ACHN (cell line): ENCODE results near the gene PSME2.

ENCODE experiments used
- DNase-seq: peaks from one replicate; pipeline ENCODE4 v3.0.0-alpha.2; 2015
- in situ Hi-C: cut with HindIII; loops from 2 replicates; pipeline ENCODE4 v1.10.0; 2017; ENCODE audit warnings: low sequenced_read_pairs, low pct_ligation_motif_present, low pct_unique_long_range_greater_than_20kb

The PSME2 gene

GRCh38 chr14:24181371-24182077 lies 35.1 kb upstream of the PSME2 start:
- no peak for DNase-seq

GRCh38 chr14:24179961-24180796 lies 33.8 kb upstream of the PSME2 start:
- in situ Hi-C loops, result no loop called here
- peak; percentile 85 for DNase-seq

More at GRCh38 chr14:24181371-24182077, 35.1 kb upstream of the PSME2 start:
- in situ Hi-C loops, result no loop called here

DNA sequence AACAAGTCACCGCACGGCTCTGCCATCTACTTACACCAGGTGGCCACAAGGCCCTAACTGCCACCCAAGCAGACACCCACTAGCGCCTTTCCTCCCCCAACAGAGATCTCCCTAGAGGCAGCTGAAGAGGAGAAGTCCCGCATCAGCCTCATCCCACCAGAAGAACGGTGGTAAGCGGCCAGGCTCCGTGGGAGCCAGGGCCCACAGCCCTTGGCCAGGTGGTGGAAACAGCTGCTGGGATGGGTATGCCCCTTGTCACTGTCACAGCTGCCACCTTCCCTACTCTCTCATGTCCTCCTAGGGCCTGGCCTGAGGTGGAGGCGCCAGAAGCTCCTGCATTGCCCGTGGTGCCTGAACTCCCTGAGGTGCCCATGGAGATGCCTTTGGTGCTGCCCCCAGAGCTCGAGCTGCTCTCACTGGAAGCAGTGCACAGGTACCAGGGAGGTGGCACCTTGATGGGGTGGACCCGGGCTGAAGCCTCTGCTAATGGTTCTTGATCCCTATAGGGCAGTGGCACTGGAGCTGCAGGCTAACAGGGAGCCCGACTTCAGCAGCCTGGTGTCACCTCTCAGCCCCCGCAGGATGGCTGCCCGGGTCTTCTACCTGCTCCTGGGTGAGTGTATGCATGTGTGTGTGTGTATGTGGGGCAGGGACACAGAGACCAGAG lies 33.0 kb upstream of the PSME2 start:
- in situ Hi-C loops, result no loop called here
- no peak for DNase-seq

DNA sequence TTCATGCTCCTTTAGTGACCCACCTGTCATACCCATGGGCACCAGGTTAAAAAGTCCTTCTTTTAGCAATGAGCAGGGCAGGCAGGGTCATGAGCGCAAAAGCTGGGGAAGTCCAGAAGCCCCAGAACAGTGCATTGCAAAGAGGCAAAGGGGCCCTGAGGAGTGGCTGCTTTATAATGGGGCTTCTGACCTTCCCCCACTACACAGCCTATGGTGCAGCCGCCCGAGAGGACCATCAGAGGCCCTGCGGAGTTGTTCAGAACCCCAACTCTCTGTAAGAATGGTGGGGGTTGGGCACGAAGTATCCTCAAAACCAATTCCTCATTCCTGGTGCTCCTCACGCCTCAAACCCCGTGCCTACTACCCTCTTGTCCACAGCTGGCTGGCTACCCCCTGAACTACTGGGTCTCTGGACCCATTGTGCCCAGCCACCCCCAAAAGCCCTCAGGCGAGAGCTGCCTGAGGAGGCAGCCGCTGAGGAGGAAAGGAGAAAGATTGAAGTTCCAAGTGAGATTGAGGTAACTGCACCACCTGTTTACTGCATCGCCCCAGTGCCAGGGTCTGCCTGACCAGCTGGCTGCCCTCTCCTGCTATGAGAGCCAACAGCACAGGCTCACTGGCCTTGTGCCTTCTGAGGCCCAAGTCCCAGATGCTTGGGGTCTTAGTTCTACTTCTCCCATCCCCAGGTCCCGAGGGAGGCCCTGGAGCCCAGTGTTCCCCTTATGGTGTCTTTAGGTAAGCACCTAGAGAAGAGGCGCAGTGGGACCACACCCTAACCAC lies 32.2 kb upstream of the PSME2 start:
- in situ Hi-C loops, result no loop called here
- no peak for DNase-seq

DNA sequence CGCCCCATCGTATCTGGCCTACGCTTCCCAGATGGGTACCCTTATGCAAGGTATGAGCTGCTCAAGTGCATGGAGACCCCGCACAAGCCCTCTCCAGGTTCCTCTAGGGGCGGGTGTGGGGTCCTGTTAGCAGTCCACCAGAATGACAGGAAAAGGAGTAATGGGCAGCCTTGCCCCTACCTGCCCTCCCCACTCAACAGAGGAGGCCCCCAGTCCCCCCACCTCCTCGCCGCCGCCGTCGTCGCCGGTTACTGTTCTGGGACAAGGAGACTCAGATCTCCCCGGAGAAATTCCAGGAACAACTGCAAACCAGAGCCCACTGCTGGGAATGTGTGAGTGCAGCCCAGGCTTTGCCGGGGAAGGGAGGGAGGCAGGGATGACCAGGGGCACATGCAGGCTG lies 31.5 kb upstream of the PSME2 start:
- in situ Hi-C loops, result no loop called here
- no peak for DNase-seq

DNA sequence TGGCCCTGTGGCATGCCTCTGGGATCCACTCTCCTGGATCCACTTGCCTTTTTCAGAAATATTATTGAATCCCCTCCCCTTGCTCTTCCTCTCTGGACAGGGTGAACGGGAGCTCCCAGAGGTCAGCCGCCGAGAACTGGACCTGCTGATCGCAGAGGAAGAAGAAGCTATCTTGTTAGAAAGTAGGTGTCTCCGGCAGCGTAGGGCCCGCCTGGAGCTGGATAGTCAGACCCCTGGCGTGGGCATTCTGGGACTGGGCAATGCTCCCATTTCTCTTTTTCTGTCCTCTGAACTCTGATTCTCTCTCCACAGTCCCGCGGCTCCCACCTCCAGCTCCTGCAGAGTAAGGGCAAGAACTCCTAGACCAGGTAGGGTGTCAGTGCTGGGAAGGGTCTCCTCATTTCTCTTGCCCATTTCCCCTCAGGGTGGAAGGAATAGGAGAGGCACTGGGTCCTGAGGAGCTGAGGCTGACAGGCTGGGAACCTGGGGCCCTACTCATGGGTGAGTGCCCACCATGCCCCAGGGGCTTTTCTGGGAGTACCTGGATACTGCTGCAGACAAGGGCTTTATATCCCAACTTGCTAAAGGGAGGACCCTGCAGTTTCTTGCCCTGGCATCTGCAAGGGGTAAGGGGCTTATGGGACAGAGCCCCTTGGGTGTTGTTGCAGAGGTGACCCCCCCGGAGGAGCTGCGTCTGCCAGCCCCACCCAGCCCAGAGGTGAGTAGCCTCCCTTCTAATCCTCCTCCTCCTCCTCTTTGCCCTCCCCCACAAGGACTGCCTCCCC lies 30.8 kb upstream of the PSME2 start:
- in situ Hi-C loops, result no loop called here

GRCh38 chr14:24176599-24176998 lies 30.2 kb upstream of the PSME2 start:
- no peak for DNase-seq
- in situ Hi-C loops, result no loop called here

More for the DNA sequence above, 30.8 kb upstream of the PSME2 start:
- no peak for DNase-seq

- in situ Hi-C loops, result no loop called here
- DNase-seq, result no peak
Measured at GRCh38 chr14:24172871-24173281, 26.5 kb upstream of the PSME2 start.

- in situ Hi-C loops, result no loop called here
- DNase-seq, result no peak
Measured at GRCh38 chr14:24172261-24172860, 26.0 kb upstream of the PSME2 start.

DNA sequence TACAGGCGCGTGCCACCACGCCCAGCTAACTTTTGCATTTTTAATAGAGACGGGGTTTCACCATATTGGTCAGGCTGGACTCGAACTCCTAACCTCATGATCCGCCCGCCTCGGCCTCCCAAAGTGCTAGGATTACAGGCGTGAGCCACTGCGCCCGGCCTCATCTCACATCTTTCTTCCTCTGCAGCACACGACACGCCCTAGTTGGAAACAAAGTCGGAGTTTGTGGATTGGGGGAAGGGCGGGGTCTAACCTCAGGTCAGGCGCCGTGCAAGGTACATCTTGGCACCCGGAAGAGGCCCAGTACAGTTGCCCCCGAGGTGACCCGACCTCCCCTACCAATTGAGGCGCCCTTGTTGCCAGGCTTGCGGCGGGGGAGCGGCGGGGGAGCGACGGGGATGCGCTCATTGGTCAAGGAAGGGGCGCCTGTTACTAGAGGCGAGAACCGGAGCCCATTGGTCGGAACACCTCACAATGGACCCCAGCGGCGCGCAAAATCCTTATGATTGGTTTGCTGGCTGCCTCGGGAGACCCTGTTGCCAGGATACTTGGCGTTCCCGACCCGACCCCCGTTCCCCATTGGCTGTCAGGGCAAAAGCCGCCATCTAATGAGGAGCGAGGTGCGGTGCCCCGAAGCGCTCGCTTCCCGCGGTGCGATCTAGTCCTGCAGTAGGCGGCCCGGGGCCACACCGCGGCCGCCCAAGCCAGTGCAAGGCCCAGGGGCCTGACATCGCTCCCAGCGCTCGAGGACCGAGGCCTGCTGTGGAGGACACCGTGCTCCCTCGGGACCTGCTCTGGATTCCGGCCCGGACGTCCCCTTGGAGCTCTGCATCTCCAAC lies 25.2 kb upstream of the PSME2 start, which contains the start of gene REC8:
Gene REC8, plus strand, starts transcription at position 659 of the 839 bp plus-strand sequence. CDS start 473 bp downstream, outside the sequence.
- no peak for DNase-seq
- in situ Hi-C loops, result no loop called here

DNA sequence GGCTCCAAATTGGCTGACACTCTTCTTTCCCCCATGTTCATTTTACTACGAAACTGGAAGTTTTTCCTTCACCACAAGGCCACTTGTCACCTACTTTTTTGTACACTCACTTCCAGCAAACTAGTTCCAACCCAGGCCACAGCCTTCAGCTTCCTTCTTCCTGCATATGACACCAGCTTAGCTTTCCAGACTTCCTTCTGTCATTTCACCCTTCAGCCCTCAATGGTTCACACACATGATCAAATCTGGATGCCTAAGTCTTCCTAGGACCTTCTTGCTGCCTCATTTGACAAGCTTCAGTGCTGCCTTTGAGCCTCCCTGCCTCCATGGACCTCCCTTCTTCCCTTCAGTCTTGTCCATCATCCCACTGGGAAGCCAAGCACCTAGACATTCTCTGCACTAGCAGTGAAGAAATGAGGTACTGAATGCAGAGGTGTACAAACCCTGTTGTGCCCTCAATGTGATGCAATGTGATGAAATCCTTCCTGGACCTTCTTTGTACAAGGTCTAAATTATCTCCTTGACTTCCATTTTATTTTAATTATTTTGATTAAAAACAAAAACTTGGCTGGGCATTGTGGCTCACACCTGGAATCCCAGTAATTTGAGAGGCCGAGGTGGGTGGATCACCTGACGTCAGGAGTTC lies 21.2 kb upstream of the PSME2 start:
- in situ Hi-C loops, result no loop called here
- no peak for DNase-seq

GRCh38 chr14:24165785-24166184 lies 19.4 kb upstream of the PSME2 start:
- no peak for DNase-seq
- in situ Hi-C loops, result no loop called here

DNA sequence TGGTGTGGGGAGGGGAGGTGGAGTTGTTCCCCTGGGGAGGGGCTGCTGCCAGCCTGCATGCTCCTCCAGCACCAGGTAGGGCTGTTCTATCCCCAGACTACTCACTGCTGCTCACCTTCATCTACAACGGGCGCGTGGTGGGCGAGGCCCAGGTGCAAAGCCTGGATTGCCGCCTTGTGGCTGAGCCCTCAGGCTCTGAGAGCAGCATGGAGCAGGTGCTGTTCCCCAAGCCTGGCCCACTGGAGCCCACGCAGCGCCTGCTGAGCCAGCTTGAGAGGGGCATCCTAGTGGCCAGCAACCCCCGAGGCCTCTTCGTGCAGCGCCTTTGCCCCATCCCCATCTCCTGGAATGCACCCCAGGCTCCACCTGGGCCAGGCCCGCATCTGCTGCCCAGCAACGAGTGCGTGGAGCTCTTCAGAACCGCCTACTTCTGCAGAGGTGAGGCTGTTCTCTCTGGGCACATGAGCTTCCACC lies 18.1 kb upstream of the PSME2 start:
- no peak for DNase-seq
- in situ Hi-C loops, result no loop called here

GRCh38 chr14:24162093-24162492 lies 15.7 kb upstream of the PSME2 start:
- in situ Hi-C loops, result no loop called here
- no peak for DNase-seq

DNA sequence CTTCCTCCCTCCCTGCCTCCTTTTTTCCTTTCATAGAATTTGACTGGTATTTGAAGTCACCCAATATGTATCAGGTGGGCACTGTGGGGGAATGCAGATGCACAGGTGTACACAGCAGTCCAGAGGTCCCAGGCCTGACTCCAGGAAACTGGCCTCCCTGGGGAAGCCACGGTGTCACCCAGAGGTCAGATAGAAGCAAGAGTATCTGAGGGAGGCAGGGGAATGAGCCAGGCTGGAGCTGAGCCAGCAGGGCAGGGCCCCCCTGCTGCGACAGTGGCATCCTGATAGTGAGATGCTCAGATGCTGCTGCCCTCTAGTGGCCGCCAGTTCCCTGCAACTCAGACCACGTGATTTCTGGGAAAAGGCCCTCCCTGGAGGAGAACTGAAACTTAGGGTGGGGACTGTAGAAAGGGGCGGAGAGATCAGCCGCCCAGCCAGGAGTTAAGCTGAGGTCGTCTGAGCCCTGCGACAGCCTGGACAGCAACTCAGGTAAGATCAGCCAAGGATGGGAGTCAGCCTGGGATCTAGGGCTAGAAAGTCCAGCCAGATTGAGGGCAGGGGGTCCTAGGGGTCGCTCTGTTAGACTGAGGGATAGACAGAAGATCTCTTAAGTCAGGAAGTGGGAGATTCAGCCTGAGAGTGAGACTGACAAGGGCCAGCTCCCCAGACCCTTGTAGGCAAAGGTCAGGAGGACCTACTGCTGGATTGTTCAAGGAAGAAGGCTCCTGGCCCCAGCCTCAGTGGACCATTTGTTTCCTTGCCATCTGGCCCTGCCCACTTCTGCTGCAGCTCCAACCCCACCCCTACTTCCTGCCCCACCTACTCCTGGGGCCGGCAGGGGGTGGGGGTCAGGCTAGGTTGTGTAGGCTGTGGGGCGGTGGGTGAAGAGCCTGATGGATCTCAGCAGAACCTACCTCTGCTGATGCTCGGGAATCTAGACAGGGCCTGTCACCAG lies 14.7 kb upstream of the PSME2 start, which contains the start of gene IRF9:
Gene IRF9, plus strand, starts transcription at position 416 of the 955 bp plus-strand sequence. CDS start 880 bp downstream, outside the sequence.
- in situ Hi-C loops, result no loop called here

More for the DNA sequence above, 14.7 kb upstream of the PSME2 start, which contains the start of gene IRF9:
- DNase-seq, result peak; percentile 93
